HepG2 (cell line): ENCODE measurements around the gene IL27RA. TPM values are rescaled to one million over a fixed set of nuclear protein-coding genes. Genes with fewer than 3 reads are reported as not detected.

ENCODE experiments used
- AGO2 ChIP-seq: fragments of 200-400 bp; formaldehyde crosslinking; optimal IDR thresholded peaks from 2 replicates; pipeline ENCODE3; 2017; ENCODE audit warnings: mild to moderate bottlenecking, low read depth, low read length, moderate library complexity
- ASH2L ChIP-seq: fragments of 300-600, 200-600 bp; sonication (generic); IDR thresholded peaks from 2 replicates; pipeline ENCODE4 v1.7.0; 2017; ENCODE audit warnings: low read depth, mild to moderate bottlenecking, moderate library complexity, mixed read lengths, low read length; ENCODE audit not compliant: insufficient read length
- CEBPB ChIP-seq: IDR thresholded peaks from 2 replicates; pipeline ENCODE4 v1.6.1; 2011; ENCODE audit warnings: low read depth, low read length, improper control_type of control experiment, borderline replicate concordance
- ELF4 ChIP-seq: sonication (generic); formaldehyde crosslinking; IDR thresholded peaks from 2 replicates; pipeline ENCODE4 v1.5.0; 2020; ENCODE audit warnings: missing genetic modification reagents, mild to moderate bottlenecking, moderate library complexity, borderline replicate concordance
- HOXA5 ChIP-seq: sonication (generic); formaldehyde crosslinking; IDR thresholded peaks from 2 replicates; pipeline ENCODE4 v1.4.0; 2020; ENCODE audit warnings: missing genetic modification reagents
- KDM5B ChIP-seq: sonication (generic); formaldehyde crosslinking; IDR thresholded peaks from 2 replicates; pipeline ENCODE4 v1.4.0; 2020; ENCODE audit warnings: missing genetic modification reagents, mild to moderate bottlenecking, borderline replicate concordance
- KLF16 ChIP-seq, 2 experiments: sonication (generic) in 1 of 2; formaldehyde crosslinking in 1 of 2; IDR thresholded peaks; 2 replicates each; pipeline versions ENCODE4 v1.6.1 to v1.8.0; 2016 to 2023; ENCODE audit warnings: missing genetic modification reagents in 2 of 2, missing compliant biosample characterization in 1 of 2
- MEF2D ChIP-seq: sonication (generic); formaldehyde crosslinking; IDR thresholded peaks from 2 replicates; pipeline ENCODE4 v1.5.1; 2020; ENCODE audit warnings: mild to moderate bottlenecking, missing genetic modification reagents
- MLLT10 ChIP-seq: sonication (generic); formaldehyde crosslinking; IDR thresholded peaks from 2 replicates; pipeline ENCODE4 v1.4.0; 2020; ENCODE audit warnings: missing genetic modification reagents
- NFYB ChIP-seq: sonication (generic); formaldehyde crosslinking; IDR thresholded peaks from 2 replicates; pipeline ENCODE4 v1.4.0; 2020; ENCODE audit warnings: missing genetic modification reagents
- NRL ChIP-seq: sonication (generic); formaldehyde crosslinking; IDR thresholded peaks from 2 replicates; pipeline ENCODE4 v1.5.0; 2020; ENCODE audit warnings: missing genetic modification reagents, mild to moderate bottlenecking, moderate library complexity, borderline replicate concordance
- SIX1 ChIP-seq: sonication (generic); formaldehyde crosslinking; IDR thresholded peaks from 2 replicates; pipeline ENCODE4 v1.4.0; 2020; ENCODE audit warnings: missing genetic modification reagents, borderline replicate concordance
- SRSF1 ChIP-seq: fragments of 200-400 bp; formaldehyde crosslinking; optimal IDR thresholded peaks from 2 replicates; pipeline ENCODE3; 2017; ENCODE audit warnings: mild to moderate bottlenecking, low read depth, low read length, moderate library complexity
- SSRP1 ChIP-seq: IDR thresholded peaks from 2 replicates; pipeline ENCODE4 v1.6.1; 2016; ENCODE audit warnings: control low read depth
- ZC3H13 ChIP-seq: sonication (generic); formaldehyde crosslinking; IDR thresholded peaks from 2 replicates; pipeline ENCODE4 v1.8.1; 2023; ENCODE audit warnings: mild to moderate bottlenecking, missing genetic modification reagents, moderate library complexity
- ZEB1 ChIP-seq: IDR thresholded peaks from 2 replicates; pipeline ENCODE4 v1.6.1; 2012; ENCODE audit warnings: mild to moderate bottlenecking, low read depth, inconsistent platforms; ENCODE audit not compliant: insufficient replicate concordance
- ZFYVE20 ChIP-seq: sonication (generic); formaldehyde crosslinking; IDR thresholded peaks from 2 replicates; pipeline ENCODE4 v1.8.0; 2023; ENCODE audit warnings: low read depth, mild to moderate bottlenecking, moderate library complexity, missing genetic modification reagents, borderline replicate concordance
- ZNF12 ChIP-seq: sonication (generic); formaldehyde crosslinking; IDR thresholded peaks from 2 replicates; pipeline ENCODE4 v1.5.0; 2020; ENCODE audit warnings: missing genetic modification reagents
- ZNF235 ChIP-seq: sonication (generic); formaldehyde crosslinking; IDR thresholded peaks from 2 replicates; pipeline ENCODE4 v1.8.1; 2023; ENCODE audit warnings: mild to moderate bottlenecking, missing genetic modification reagents, borderline replicate concordance
- ZNF552 ChIP-seq: sonication (generic); formaldehyde crosslinking; IDR thresholded peaks from 2 replicates; pipeline ENCODE4 v1.9.0; 2022; ENCODE audit warnings: missing genetic modification reagents, mild to moderate bottlenecking, borderline replicate concordance
- ZNF615 ChIP-seq: sonication (generic); formaldehyde crosslinking; IDR thresholded peaks from 2 replicates; pipeline ENCODE4 v1.5.0; 2020; ENCODE audit warnings: mild to moderate bottlenecking, missing genetic modification reagents, borderline replicate concordance
- ZNF773 ChIP-seq: sonication (generic); formaldehyde crosslinking; IDR thresholded peaks from 2 replicates; pipeline ENCODE4 v1.4.0; 2020; ENCODE audit warnings: missing genetic modification reagents, borderline replicate concordance
- polyA plus RNA-seq, 8 experiments: library from polyadenylated mRNA; depleted of rRNA in 3 of 8; stranded (reverse) in 7 of 8; unstranded in 1 of 8; fragments of >200 nt; fragmentation: Illumina TruSeq in 4 of 8; extraction: Trizol in 4 of 8; gene quantifications; 2 replicates each; pipeline versions ENCODE4 v1.2.1 to v1.2.3, GENCODE V29; 2011 to 2016; ENCODE audit warnings: low read depth in 4 of 8, missing spikeins in 1 of 8, mixed read lengths in 1 of 8; ENCODE audit not compliant: insufficient read depth in 1 of 8
- total RNA-seq, 5 experiments: library from RNA; depleted of rRNA; stranded (reverse); fragments of >200 nt; fragmentation: Illumina TruSeq; extraction: Trizol; gene quantifications; 2 replicates each; pipeline ENCODE4 v1.2.3, GENCODE V29; 2016; ENCODE audit warnings: low read depth in 1 of 5
- TF ChIP-seq, protein P1 (sequence below): sonication (generic); formaldehyde crosslinking; IDR thresholded peaks from 2 replicates; pipeline ENCODE4 v1.4.0; 2020; ENCODE audit warnings: missing genetic modification reagents, borderline replicate concordance
- TF ChIP-seq, protein P2 (sequence below): sonication (generic); formaldehyde crosslinking; conservative IDR thresholded peaks from 2 replicates; pipeline ENCODE4 v1.4.0; 2020; ENCODE audit warnings: missing genetic modification reagents
- TF ChIP-seq, protein P3 (sequence below): fragments of 450-650 bp; IDR thresholded peaks from 2 replicates; pipeline ENCODE4 v1.6.1; 2017
- TF ChIP-seq, protein P4 (sequence below): sonication (generic); formaldehyde crosslinking; IDR thresholded peaks from 2 replicates; pipeline ENCODE4 v1.4.0; 2020; ENCODE audit warnings: missing genetic modification reagents, mild to moderate bottlenecking, borderline replicate concordance

The IL27RA gene
- total and polyA plus RNA-seq, 2 of the 13 experiments (the other 11 are each of a cell fraction or from before 2014, with no cell fraction given): 3.5 to 8.1 TPM

DNA sequence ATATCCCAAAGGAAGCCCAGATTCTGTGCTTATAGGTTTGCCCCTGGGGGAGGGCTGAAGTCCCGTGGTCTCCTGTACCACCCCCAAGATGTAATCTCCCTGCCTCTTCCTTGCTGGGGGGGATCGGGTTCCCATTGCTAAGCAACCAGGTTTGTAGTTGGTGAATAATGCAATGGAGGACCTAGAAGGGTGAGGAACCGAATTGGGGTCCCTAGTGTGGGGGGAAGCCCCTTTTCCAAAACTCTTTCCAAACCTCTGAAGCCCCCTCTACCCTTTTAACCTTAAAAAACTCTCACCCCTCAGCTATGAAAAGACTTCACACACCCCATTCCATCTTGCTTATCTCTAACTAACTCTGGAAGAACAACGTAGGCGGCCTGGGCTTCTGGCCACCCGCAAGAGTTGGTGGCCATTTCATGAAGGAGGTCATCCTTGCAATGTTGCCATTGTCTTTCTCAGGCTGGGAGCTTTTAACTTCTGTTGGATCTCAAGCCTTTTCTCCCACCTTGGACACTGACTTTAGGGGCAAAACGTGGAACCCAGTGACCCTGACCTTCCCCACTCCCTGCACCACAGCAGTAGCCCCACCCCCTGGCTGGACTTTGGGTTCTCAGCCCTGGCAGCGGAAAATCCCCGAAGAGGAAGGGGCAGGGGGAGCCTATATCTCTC is 29.7 kb downstream of the IL27RA start (continued):
- no peak for TF ChIP-seq ELF4
- TF ChIP-seq, protein P1, sequence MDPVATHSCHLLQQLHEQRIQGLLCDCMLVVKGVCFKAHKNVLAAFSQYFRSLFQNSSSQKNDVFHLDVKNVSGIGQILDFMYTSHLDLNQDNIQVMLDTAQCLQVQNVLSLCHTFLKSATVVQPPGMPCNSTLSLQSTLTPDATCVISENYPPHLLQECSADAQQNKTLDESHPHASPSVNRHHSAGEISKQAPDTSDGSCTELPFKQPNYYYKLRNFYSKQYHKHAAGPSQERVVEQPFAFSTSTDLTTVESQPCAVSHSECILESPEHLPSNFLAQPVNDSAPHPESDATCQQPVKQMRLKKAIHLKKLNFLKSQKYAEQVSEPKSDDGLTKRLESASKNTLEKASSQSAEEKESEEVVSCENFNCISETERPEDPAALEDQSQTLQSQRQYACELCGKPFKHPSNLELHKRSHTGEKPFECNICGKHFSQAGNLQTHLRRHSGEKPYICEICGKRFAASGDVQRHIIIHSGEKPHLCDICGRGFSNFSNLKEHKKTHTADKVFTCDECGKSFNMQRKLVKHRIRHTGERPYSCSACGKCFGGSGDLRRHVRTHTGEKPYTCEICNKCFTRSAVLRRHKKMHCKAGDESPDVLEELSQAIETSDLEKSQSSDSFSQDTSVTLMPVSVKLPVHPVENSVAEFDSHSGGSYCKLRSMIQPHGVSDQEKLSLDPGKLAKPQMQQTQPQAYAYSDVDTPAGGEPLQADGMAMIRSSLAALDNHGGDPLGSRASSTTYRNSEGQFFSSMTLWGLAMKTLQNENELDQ (CRISPR knock-in tag): no peak
- peak; percentile 25 for TF ChIP-seq ZEB1
- no peak for TF ChIP-seq KDM5B (CRISPR knock-in tag)
- TF ChIP-seq, protein P2, sequence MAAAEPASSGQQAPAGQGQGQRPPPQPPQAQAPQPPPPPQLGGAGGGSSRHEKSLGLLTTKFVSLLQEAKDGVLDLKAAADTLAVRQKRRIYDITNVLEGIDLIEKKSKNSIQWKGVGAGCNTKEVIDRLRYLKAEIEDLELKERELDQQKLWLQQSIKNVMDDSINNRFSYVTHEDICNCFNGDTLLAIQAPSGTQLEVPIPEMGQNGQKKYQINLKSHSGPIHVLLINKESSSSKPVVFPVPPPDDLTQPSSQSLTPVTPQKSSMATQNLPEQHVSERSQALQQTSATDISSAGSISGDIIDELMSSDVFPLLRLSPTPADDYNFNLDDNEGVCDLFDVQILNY (CRISPR knock-in tag): no peak
- TF ChIP-seq ZNF552 (CRISPR knock-in tag): no peak
- no peak for TF ChIP-seq CEBPB
- TF ChIP-seq SIX1 (CRISPR knock-in tag): no peak
- TF ChIP-seq MEF2D: no peak
- no peak for TF ChIP-seq AGO2
- no peak for TF ChIP-seq ZC3H13 (CRISPR knock-in tag)
- TF ChIP-seq NRL (CRISPR knock-in tag): no peak
- TF ChIP-seq MLLT10 (CRISPR knock-in tag): no peak
- no peak for TF ChIP-seq NFYB (CRISPR knock-in tag)
- TF ChIP-seq ASH2L: peak; percentile 32
- no peak for TF ChIP-seq ZNF773 (CRISPR knock-in tag)
- TF ChIP-seq KLF16 (CRISPR knock-in tag; IDR thresholded peaks at IDR 0.05): no peak
- no peak for TF ChIP-seq HOXA5 (CRISPR knock-in tag)
- no peak for TF ChIP-seq ZNF235 (CRISPR knock-in tag)
- TF ChIP-seq SSRP1: no peak
- TF ChIP-seq ZNF615 (CRISPR knock-in tag): no peak
- TF ChIP-seq, protein P3, sequence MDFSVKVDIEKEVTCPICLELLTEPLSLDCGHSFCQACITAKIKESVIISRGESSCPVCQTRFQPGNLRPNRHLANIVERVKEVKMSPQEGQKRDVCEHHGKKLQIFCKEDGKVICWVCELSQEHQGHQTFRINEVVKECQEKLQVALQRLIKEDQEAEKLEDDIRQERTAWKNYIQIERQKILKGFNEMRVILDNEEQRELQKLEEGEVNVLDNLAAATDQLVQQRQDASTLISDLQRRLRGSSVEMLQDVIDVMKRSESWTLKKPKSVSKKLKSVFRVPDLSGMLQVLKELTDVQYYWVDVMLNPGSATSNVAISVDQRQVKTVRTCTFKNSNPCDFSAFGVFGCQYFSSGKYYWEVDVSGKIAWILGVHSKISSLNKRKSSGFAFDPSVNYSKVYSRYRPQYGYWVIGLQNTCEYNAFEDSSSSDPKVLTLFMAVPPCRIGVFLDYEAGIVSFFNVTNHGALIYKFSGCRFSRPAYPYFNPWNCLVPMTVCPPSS: no peak
- no peak for TF ChIP-seq SRSF1
- TF ChIP-seq, protein P4, sequence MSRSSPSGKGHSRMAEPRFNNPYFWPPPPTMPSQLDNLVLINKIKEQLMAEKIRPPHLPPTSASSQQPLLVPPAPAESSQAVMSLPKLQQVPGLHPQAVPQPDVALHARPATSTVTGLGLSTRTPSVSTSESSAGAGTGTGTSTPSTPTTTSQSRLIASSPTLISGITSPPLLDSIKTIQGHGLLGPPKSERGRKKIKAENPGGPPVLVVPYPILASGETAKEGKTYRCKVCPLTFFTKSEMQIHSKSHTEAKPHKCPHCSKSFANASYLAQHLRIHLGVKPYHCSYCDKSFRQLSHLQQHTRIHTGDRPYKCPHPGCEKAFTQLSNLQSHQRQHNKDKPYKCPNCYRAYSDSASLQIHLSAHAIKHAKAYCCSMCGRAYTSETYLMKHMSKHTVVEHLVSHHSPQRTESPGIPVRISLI (CRISPR knock-in tag): no peak
- TF ChIP-seq ZNF12 (CRISPR knock-in tag): no peak
- TF ChIP-seq ZFYVE20 (CRISPR knock-in tag): no peak
